K562 (cell line): ENCODE data around the gene ENO3. TPM values are rescaled to one million over a fixed set of nuclear protein-coding genes. Genes with fewer than 3 reads are reported as not detected.
"Not testable (repeated sequence)": the region's sequence is repeated elsewhere in the genome, so short reads cannot be mapped to it uniquely, and the experiment has no call there.

Experiments used
- ATAC-seq: fragments of 200-7000 bp; cut with Tn5 transposase; 3 replicates; pipeline ENCODE4 v1.9.1; 2020; ENCODE audit warnings: moderate library complexity
- BruUV-seq: library from RNA; stranded (reverse); fragments of 400-500 nt; replicated peaks from 2 replicates; lab custom pipeline; 2021; lab: Mats Ljungman, UMichigan
- CTCF ChIA-PET: fragments of 300-600 bp; formaldehyde crosslinking; extraction: SDS; loops from one replicate; lab custom pipeline; 2021; ENCODE audit warnings: low intra/inter-chr PET ratio; lab: Yijun Ruan, JAX
- POLR2A ChIA-PET: fragments of 300-600, 350-650 bp; sonication (Branson Sonifier 250); formaldehyde crosslinking; extraction: SDS; loops from one replicate; lab custom pipeline; 2021; ENCODE audit warnings: antibody characterized with exemption, inconsistent platforms; lab: Yijun Ruan, JAX
- DNase-seq, 4 experiments: peaks; one replicate each; pipeline versions ENCODE4 v3.0.0 to v3.0.0-alpha.2; 2011 to 2018; ENCODE audit warnings: low spot score in 3 of 4, mixed read lengths in 3 of 4; ENCODE audit errors: extremely low read depth in 1 of 4
- FAIRE-seq: peaks from 2 replicates; lab custom pipeline; 2011; peaks lifted over from hg19 to GRCh38; lab: Jason Lieb, UNC
- H2AFZ ChIP-seq: 2 replicates; pipeline ENCODE4 v1.6.0; 2011; ENCODE audit warnings: low read depth, low read length, control low read depth, inconsistent platforms
- H3K27ac ChIP-seq: fragments of 200-600 bp; 3 replicates; pipeline ENCODE4 v1.8.0; 2011; ENCODE audit warnings: low read depth, mild to moderate bottlenecking, control low read depth, inconsistent platforms, low read length, moderate library complexity, mixed read lengths; ENCODE audit errors: extremely low read depth
- H3K27me3 ChIP-seq, 2 experiments: fragments of 300-600 bp in 1 of 2; 2 replicates in 1 of 2; 3 replicates in 1 of 2; pipeline versions ENCODE4 v1.6.0 to v1.8.0; 2011; ENCODE audit warnings: inconsistent platforms in 2 of 2, low read length in 2 of 2, mild to moderate bottlenecking in 1 of 2, mixed read lengths in 1 of 2, moderate library complexity in 1 of 2; ENCODE audit not compliant: control insufficient read depth in 2 of 2, insufficient read depth in 2 of 2
- H3K36me3 ChIP-seq: fragments of 300-600 bp; 3 replicates; pipeline ENCODE4 v1.8.0; 2011; ENCODE audit warnings: mild to moderate bottlenecking, low read length, inconsistent platforms; ENCODE audit not compliant: control insufficient read depth, insufficient read depth
- H3K4me1 ChIP-seq, 2 experiments: fragments of 200-600 bp in 1 of 2; replicated peaks in 1 of 2; 2 replicates in 1 of 2; 3 replicates in 1 of 2; pipeline versions ENCODE4 v1.5.1 to v1.8.0; 2011; ENCODE audit warnings: inconsistent platforms in 2 of 2, low read length in 2 of 2, mild to moderate bottlenecking in 1 of 2, mixed read lengths in 1 of 2, moderate library complexity in 1 of 2; ENCODE audit not compliant: control insufficient read depth in 2 of 2, insufficient read depth in 2 of 2
- H3K4me2 ChIP-seq: 2 replicates; pipeline ENCODE4 v1.6.1; 2011; ENCODE audit warnings: low read length, control low read depth, inconsistent platforms, mixed read lengths; ENCODE audit not compliant: insufficient read depth
- H3K4me3 ChIP-seq: fragments of 200-600 bp; sonication (generic), shearing (Covaris generic); 2 replicates; pipeline ENCODE4 v1.5.1; 2016; ENCODE audit warnings: control low read depth, inconsistent platforms
- H3K79me2 ChIP-seq: fragments of 200-600 bp; 3 replicates; pipeline ENCODE4 v1.8.0; 2011; ENCODE audit warnings: low read length, inconsistent platforms; ENCODE audit not compliant: control insufficient read depth, insufficient read depth
- H3K9ac ChIP-seq, 2 experiments: 2 replicates each; pipeline versions ENCODE4 v1.6.0 to v1.6.1; 2011; ENCODE audit warnings: low read depth in 2 of 2, low read length in 2 of 2, control low read depth in 1 of 2, inconsistent platforms in 1 of 2, mild to moderate bottlenecking in 1 of 2, mixed read lengths in 1 of 2; ENCODE audit not compliant: insufficient read depth in 1 of 2
- H3K9me1 ChIP-seq: one replicate; pipeline ENCODE4 v1.6.0; 2011; ENCODE audit warnings: inconsistent platforms, mild to moderate bottlenecking, low read length, moderate library complexity; ENCODE audit not compliant: control insufficient read depth, insufficient read depth
- H3K9me3 ChIP-seq: replicated peaks from 2 replicates; pipeline ENCODE4 v1.5.1; 2011; ENCODE audit warnings: low read depth, low read length, inconsistent platforms; ENCODE audit not compliant: control insufficient read depth, insufficient read depth
- H4K20me1 ChIP-seq: replicated peaks from 2 replicates; pipeline ENCODE4 v1.6.1; 2011; ENCODE audit warnings: low read length, inconsistent platforms, mixed read lengths; ENCODE audit not compliant: control insufficient read depth, insufficient read depth
- CREBBP ChIP-seq: IDR thresholded peaks from one replicate; pipeline ENCODE4 v1.6.1; 2012; ENCODE audit warnings: low read depth, mild to moderate bottlenecking, control low read depth, inconsistent platforms, low read length
- HNRNPL ChIP-seq: fragments of 200-400 bp; formaldehyde crosslinking; IDR thresholded peaks from 2 replicates; pipeline ENCODE4 v1.6.1; 2017; ENCODE audit warnings: low read depth, mild to moderate bottlenecking, low read length
- JUND ChIP-seq, 2 experiments: IDR thresholded peaks; 2 replicates in 1 of 2; 3 replicates in 1 of 2; pipeline ENCODE4 v1.6.1; 2011; ENCODE audit warnings: borderline replicate concordance in 2 of 2, low read depth in 2 of 2, low read length in 2 of 2, improper control_type of control experiment in 1 of 2, missing biosample characterization in 1 of 2, missing genetic modification characterization in 1 of 2, missing genetic modification reagents in 1 of 2
- KDM5B ChIP-seq: fragments of 200-600 bp; sonication (generic); IDR thresholded peaks from 2 replicates; pipeline ENCODE4 v1.6.1; 2012; ENCODE audit warnings: low read depth, mild to moderate bottlenecking, moderate library complexity, low read length, control low read depth, inconsistent platforms; ENCODE audit not compliant: insufficient replicate concordance
- MCM7 ChIP-seq, 2 experiments: fragments of 450-650 bp; IDR thresholded peaks; 2 replicates each; pipeline ENCODE4 v1.6.1; 2016 to 2018
- MYC ChIP-seq, 2 experiments: fragments of 250-450 bp in 1 of 2; sonication (Bioruptor Pico) in 1 of 2; IDR thresholded peaks; 2 replicates each; pipeline versions ENCODE4 v1.5.1 to v1.6.1; 2012 to 2021; ENCODE audit warnings: low read depth in 2 of 2, borderline replicate concordance in 1 of 2, improper control_type of control experiment in 1 of 2, low read length in 1 of 2, mild to moderate bottlenecking in 1 of 2, moderate library complexity in 1 of 2
- NCOA2 ChIP-seq, 2 experiments: fragments of 450-650 bp; IDR thresholded peaks; 2 replicates each; pipeline ENCODE4 v1.6.1; 2018; ENCODE audit warnings: mild to moderate bottlenecking in 2 of 2, moderate library complexity in 1 of 2; ENCODE audit not compliant: partially characterized antibody in 2 of 2
- RBBP5 ChIP-seq: fragments of 200-600 bp; sonication (generic); IDR thresholded peaks from 2 replicates; pipeline ENCODE4 v1.6.1; 2012; ENCODE audit warnings: borderline replicate concordance, mild to moderate bottlenecking, low read length, control low read depth, inconsistent platforms; ENCODE audit not compliant: insufficient read depth, poor library complexity, severe bottlenecking
- SMARCA4 ChIP-seq: fragments of 450-650 bp; IDR thresholded peaks from 2 replicates; pipeline ENCODE4 v1.6.1; 2016
- ZNF121 ChIP-seq: sonication (generic); formaldehyde crosslinking; conservative IDR thresholded peaks from 2 replicates; pipeline ENCODE4 v1.8.0; 2022; ENCODE audit warnings: missing genetic modification reagents
- ZNF75A ChIP-seq: fragments of 450-650 bp; formaldehyde crosslinking; IDR thresholded peaks from 2 replicates; pipeline ENCODE4 v1.4.0; 2020; ENCODE audit warnings: mild to moderate bottlenecking
- WGBS: fragments of 100-300 bp; shearing (Covaris generic); methylation state at CpG from one replicate; pipeline ENCODE4 v1.1.6; 2016; ENCODE audit warnings: low coverage, mixed read lengths; ENCODE audit not compliant: insufficient coverage; ENCODE audit errors: missing lambda C conversion rate; 5-methylcytosine and 5-hydroxymethylcytosine counted together
- in situ Hi-C: fragments of 300-500 bp; cut with MboI; formaldehyde crosslinking; loops from 4 replicates; pipeline ENCODE4 v1.15.0; 2018; ENCODE audit warnings: inconsistent platforms, mixed read lengths
- intact Hi-C: fragments of 100-400 bp; cut with micrococcal nuclease; formaldehyde crosslinking; loops from 2 replicates; pipeline ENCODE4 v1.14.2; 2022
- polyA plus RNA-seq, 8 experiments: library from polyadenylated mRNA; depleted of rRNA in 4 of 8; stranded (reverse) in 5 of 8; unstranded in 3 of 8; fragments of >200 nt; fragmentation: Nextera tagmentation in 2 of 8; fragmentation: Illumina TruSeq in 1 of 8; extraction: Ambion mirVana in 2 of 8; extraction: Trizol in 1 of 8; gene quantifications; 2 replicates each; pipeline versions ENCODE4 v1.2.1 to v1.2.3, GENCODE V29; 2011 to 2014; ENCODE audit warnings: inconsistent platforms in 1 of 8, missing spikeins in 1 of 8
- total RNA-seq, 7 experiments: library from RNA; depleted of rRNA in 6 of 7; stranded (reverse); fragments of >200 nt in 6 of 7; fragmentation: Illumina TruSeq in 2 of 7; extraction: Trizol in 2 of 7; gene quantifications; 2 replicates each; pipeline versions ENCODE4 v1.2.1 to v1.2.3, GENCODE V29; 2011 to 2021; ENCODE audit warnings: low replicate concordance in 1 of 7
- TF ChIP-seq, protein P1 (sequence below): IDR thresholded peaks from 2 replicates; pipeline ENCODE4 v1.6.1; 2016; ENCODE audit warnings: missing genetic modification characterization, missing compliant biosample characterization

The ENO3 gene
- total and polyA plus RNA-seq, 9 of the 15 experiments (the other 6 are each of a cell fraction or from before 2014, with no cell fraction given) = 5.7 to 17.2 (median 9.9) TPM

- DNase-seq, H4K20me1 ChIP-seq, H3K79me2 ChIP-seq, H3K4me1 ChIP-seq, ATAC-seq, H2AFZ ChIP-seq, H3K27ac ChIP-seq, H3K4me2 ChIP-seq, H3K36me3 ChIP-seq, H3K4me3 ChIP-seq, FAIRE-seq, CTCF ChIA-PET, H3K27me3 ChIP-seq, H3K9ac ChIP-seq, intact Hi-C loops, H3K9me1 ChIP-seq, H3K9me3 ChIP-seq, BruUV-seq: not testable (repeated sequence)
- WGBS = 40% methylated on average over 3 of the region's 4 CpGs
- in situ Hi-C loops = loop anchor here (10.0 kb wide), 1 partner anchor 150 kb away; no protein-coding TSS in a partner anchor
- POLR2A ChIA-PET = interaction anchor here (0.6 kb wide), 1 partner anchor 52 kb away, joined by 3 read pairs; no protein-coding TSS in a partner anchor
- peak; percentile 32; the same call in 1 of the 2 replicates for TF ChIP-seq ZNF121
These were observed 36.4 kb upstream of the ENO3 start for GRCh38 chr17:4914551-4914950.

DNA sequence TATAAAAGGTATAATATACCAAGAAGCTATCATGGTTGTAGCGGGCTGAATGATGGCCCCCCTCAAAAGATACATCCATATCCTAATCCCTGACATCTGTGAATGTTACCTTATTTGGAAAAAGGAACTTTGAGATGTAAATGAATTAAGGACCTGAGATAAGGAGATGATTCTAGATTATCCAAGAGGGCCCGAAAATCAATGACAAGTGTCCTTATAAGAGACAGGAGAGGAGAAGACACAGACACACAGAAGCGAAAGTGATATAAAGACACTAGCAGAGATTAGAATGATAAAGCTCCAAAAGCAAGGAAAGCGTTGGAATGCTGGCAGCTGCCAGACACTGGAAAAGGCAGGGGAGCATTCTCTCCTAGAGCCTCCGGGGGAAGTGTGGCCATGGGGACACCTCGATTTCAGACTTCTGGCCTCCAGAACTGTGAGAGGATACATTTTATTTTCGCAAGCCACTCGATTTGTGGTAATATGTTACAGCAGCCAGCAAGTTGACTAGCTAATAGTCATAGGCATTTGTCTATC is 31.3 kb upstream of the ENO3 start:
- no peaks in the 10 kb centered on the region for H3K79me2 ChIP-seq
- BruUV-seq = no TSS peak
- no peak overlapping the region for H3K4me3 ChIP-seq
- no peaks in the 10 kb centered on the region for H3K9me1 ChIP-seq
- ChIA-PET CTCF (no interaction called here), POLR2A (interaction anchor here (0.6 to 1.5 kb wide), 5 partner anchors 9 to 25 kb away, joined by 3 to 6 read pairs (median 4); partner anchors contain the start of genes RNF167 and SLC25A11)
- H3K9me3 ChIP-seq = no peaks in the 10 kb centered on the region
- intact Hi-C loops (no loop called here), in situ Hi-C loops (loop anchor here (10.0 kb wide), 1 partner anchor 145 kb away; no protein-coding TSS in a partner anchor)
- H3K27me3 ChIP-seq = no peaks in the 10 kb centered on the region
- 51% methylated on average over 8 of the region's 8 CpGs for WGBS
- no peak overlapping the region for H3K4me2 ChIP-seq
- no peak overlapping the region for H3K9ac ChIP-seq
- FAIRE-seq (no peak), DNase-seq (no peak), ATAC-seq (no peak)
- H3K27ac ChIP-seq = no peak overlapping the region
- H4K20me1 ChIP-seq = no peaks in the 10 kb centered on the region
- no peaks in the 10 kb centered on the region; a peak in 1 of 5 replicates for H3K4me1 ChIP-seq
- 0 out of 2 replicates have a peak overlapping the region, but pooled peaks have one; percentile 9 for H2AFZ ChIP-seq
- no peaks in the 10 kb centered on the region for H3K36me3 ChIP-seq
- TF ChIP-seq SMARCA4 (no peak), ZNF75A (CRISPR knock-in tag) (no peak), CREBBP (no peak), RBBP5 (no peak), NCOA2 (IDR thresholded peaks at IDR 0.05; ENCODE audit: partially characterized antibody in 2 of 2) (no peak), HNRNPL (no peak), MYC (IDR thresholded peaks at IDR 0.05; ENCODE audit: low read depth, low read length) (no peak), MYC (CRISPR knock-in tag; IDR thresholded peaks at IDR 0.05; ENCODE audit: borderline replicate concordance, low read depth) (no peak), MCM7 (IDR thresholded peaks at IDR 0.05) (no peak), JUND (IDR thresholded peaks at IDR 0.05; ENCODE audit: borderline replicate concordance, low read depth, low read length) (no peak), JUND (tag; IDR thresholded peaks at IDR 0.05; ENCODE audit: borderline replicate concordance, low read depth, low read length) (no peak), KDM5B (no peak)
- TF ChIP-seq, protein P1, sequence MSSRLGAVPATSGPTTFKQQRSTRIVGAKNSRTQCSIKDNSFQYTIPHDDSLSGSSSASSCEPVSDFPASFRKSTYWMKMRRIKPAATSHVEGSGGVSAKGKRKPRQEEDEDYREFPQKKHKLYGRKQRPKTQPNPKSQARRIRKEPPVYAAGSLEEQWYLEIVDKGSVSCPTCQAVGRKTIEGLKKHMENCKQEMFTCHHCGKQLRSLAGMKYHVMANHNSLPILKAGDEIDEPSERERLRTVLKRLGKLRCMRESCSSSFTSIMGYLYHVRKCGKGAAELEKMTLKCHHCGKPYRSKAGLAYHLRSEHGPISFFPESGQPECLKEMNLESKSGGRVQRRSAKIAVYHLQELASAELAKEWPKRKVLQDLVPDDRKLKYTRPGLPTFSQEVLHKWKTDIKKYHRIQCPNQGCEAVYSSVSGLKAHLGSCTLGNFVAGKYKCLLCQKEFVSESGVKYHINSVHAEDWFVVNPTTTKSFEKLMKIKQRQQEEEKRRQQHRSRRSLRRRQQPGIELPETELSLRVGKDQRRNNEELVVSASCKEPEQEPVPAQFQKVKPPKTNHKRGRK (tag) = no peak
